ENCODE data around the gene KLHL22.

DNA sequence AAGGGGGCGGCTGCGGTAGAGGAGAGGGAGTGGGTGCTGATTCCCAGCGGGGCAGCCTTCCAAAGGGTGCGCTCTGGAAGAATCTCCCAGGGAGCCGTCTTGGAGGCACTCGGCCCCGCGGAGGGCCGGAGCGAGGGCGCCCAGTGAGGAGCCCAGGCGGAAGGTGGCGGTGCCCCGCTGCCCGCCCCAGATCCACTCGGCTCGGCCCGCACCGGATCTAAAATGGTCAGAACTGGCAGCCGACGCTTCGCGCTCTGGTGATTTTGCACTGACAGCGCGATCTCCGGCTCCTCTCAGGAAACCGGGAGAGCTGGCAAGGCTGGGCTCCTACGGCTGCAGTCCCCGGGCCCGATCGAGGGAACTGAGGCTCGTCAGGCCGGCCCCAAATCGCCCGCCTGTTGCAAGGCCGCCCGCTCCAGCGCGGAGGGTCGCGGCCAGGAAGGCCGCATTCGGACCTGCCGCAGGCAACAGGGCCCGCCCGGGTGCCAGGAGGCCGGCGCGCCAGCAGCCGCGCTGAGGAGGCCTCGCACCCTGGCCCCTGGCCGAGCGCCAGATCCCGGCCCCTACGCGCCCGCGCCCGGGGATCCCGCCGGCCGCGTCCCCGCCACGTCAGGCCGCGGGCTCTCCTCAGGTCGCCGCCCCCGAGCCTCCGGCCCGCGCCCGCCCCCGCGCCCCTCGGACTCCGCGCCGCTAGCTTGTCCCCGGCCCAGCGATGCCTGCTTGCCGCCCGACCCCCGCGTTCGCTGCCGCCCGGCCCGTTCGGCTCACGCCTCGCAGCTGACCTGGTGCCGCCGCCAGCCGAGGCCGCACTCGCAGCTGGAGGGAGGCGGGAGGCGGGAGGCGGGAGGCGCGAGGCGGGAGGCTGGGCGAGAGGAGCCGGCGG lies at the start of gene KLHL22:
- TF ChIP-seq, protein P1, sequence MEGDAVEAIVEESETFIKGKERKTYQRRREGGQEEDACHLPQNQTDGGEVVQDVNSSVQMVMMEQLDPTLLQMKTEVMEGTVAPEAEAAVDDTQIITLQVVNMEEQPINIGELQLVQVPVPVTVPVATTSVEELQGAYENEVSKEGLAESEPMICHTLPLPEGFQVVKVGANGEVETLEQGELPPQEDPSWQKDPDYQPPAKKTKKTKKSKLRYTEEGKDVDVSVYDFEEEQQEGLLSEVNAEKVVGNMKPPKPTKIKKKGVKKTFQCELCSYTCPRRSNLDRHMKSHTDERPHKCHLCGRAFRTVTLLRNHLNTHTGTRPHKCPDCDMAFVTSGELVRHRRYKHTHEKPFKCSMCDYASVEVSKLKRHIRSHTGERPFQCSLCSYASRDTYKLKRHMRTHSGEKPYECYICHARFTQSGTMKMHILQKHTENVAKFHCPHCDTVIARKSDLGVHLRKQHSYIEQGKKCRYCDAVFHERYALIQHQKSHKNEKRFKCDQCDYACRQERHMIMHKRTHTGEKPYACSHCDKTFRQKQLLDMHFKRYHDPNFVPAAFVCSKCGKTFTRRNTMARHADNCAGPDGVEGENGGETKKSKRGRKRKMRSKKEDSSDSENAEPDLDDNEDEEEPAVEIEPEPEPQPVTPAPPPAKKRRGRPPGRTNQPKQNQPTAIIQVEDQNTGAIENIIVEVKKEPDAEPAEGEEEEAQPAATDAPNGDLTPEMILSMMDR (IDR thresholded peaks at IDR 0.05; ENCODE audit: borderline replicate concordance, extremely low read depth, low read length, poor library complexity, severe bottlenecking) = no peak
- no peak for TF ChIP-seq EZH2 (IDR thresholded peaks at IDR 0.05; ENCODE audit: borderline replicate concordance, low read depth, low read length, severe bottlenecking)

Data from DND-41 (cell line).